NK-92 treated with Interleukin-12 subunit alpha and Interleukin-12 subunit beta, amount 100 ng/mL, for 24 hours (cell line): ENCODE measurements around the gene ROR2.
"Not testable (repeated sequence)": the region's sequence is repeated elsewhere in the genome, so short reads cannot be mapped to it uniquely, and the experiment has no call there.

Source experiments
- DNase-seq: peaks from one replicate; lab custom pipeline; 2025; lab: John Stamatoyannopoulos, UW

ROR2 gene

DNA sequence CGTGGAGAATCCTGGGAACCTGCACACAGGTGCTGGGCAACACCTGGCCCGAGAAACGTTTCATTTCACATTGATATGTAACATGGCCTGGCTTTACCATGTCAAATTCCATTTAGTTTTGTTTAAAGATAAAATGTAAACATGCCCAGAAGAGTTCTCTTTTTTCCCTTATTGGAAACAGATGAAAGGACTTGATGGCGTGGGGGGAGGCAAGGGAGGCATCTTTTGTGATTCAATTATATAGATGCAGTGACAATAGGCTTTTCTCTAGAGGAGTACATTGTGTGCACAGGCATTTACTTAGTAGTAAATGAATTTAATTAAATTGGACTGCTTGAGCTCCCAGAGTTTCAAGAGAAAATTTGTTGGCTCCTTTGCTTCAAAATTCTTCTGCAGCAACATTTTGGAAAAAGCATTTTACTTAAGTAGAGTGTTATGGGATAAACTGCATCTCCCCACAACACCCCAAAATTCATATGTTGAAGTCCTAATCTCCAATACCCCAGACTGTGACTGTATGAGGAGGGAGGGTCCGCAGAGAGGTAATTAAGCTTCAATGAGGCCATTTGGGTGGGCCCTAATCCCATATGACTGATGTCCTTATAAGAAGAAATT, 272.1 kb downstream of the ROR2 start:
- no peak for DNase-seq

DNA sequence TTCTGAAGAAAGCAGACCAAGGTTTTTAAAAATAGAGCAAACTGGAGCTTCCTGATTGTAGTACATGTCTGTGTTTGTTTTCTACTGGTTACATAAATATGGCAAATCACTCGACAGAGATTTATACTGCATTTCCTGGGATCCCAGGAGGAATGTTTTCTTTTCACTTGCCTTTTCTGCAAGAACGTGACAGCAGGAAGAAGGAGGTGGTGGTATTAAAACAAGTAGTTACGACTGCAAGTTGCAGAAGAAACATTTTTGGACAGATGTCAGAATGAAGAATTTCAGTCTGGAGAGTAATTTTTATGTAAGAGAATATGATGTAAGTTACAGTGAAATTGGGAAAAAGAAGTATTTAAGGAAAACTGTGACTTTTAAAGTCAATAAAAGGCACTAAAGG, 272.7 kb downstream of the ROR2 start:
- DNase-seq = no peak

GRCh38 chr9:91676046-91676445, 274.0 kb downstream of the ROR2 start:
- peak; percentile 42 for DNase-seq

GRCh38 chr9:91664663-91665062, 285.4 kb downstream of the ROR2 start:
- DNase-seq = no peak

GRCh38 chr9:91663858-91664257, 286.2 kb downstream of the ROR2 start:
- DNase-seq = no peak

DNA sequence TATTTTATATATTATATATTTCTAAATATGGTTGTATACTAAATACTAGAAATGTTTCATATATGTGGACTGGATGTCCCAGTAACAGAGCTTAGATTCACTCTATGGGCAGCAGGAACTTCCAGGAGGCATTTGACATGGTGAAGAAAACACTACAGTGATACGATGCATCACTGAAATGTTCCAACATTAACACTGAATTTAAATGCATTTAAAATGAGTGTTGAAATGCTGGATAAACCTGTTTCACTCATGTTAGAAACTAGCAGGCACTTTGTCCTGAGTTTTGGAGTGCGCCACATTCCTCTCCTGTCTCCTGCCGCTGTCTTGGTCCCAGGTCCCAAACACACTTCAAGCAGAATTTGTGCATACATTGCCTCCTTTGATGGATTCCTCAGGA, 288.6 kb downstream of the ROR2 start:
- no peak for DNase-seq

DNA sequence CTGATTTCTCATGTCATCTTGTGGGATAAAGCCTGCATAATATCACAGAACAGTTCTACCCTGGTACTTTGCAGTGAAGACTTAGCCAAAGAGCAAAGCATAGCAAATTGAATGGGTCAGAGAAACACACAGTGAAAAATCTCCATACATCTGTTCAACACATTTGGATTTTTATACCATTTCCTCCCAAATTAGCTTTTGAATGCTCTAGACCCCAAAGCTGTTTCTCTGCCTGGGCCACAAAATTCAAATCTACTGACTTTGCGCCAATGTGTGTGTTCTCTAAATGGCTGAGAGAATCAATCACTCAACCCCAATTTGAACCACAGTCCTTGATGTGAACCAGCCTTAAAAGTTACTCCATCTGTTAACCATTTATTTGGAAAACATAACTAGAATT, 289.5 kb downstream of the ROR2 start:
- DNase-seq = no peak

- no peak for DNase-seq
These were observed 290.2 kb downstream of the ROR2 start for GRCh38 chr9:91659529-91660495.

DNA sequence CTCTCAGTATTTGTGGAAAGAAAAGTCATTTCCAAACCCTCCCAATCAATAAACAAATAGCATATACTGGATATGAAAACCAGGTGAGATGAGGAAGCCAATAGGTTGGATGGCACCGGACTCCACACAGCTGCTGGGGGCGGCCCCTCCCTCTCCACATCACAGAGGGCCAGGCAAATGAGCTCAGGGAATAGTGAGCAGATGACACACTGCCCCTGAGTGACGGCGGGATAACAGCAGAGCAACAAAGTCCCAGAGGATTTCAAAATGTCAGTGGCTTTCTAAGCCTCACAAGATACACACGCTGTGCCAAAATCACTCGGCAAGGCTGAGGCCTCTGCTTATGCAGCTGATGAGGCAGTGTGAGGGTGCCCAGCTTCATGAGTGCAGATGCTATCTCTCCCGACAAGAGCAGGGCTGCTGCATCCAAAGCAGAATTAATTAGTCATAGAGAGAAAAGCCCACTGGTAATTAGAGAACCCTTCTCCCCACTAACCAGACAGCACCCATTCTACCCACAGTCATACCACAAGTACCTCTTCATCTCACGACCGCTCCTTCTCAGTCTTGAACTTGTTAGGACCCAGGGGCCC, 291.4 kb downstream of the ROR2 start:
- no peak for DNase-seq

DNA sequence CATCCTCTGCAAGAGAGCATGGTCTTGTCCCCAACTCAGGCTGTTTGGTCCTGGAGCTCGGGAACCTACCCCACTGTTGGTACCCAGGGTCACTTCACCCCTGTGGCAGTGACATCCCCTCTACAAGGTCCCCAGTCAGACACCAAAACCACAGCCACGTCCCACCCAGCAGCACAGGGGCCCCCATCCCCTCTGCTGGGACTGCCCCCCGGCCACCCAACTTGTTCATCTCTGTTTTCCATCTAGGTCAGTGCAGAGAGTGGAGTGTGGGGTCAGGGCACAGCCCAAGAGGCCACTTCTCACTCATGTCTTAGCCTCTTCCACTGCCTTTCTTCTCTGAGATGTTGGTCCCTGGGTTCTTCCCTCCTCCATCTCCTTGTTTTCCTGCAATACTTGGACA, 292.5 kb downstream of the ROR2 start:
- DNase-seq = no peak

DNA sequence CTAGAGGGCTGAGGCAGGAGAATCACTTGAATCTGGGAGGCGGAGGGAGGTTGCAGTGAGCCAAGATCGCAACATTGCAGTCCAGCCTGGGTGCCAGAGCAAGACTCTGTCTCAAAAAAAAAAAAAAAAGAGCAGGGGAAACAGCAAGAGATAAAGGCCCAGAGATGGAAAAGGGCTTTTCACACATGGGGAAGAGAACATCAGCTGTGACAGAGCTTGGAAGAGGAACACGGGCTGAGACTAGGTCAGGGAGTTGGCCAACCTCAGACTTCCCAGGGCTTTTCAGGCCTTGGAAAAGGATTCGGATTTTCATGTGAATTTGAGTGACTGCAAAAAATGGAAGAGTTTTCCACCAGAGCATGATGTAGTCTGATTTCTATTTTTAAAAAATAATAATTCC, 294.4 kb downstream of the ROR2 start:
- no peak for DNase-seq

GRCh38 chr9:91655215-91655614, 294.8 kb downstream of the ROR2 start:
- DNase-seq = no peak

- DNase-seq = no peak
These were observed 295.5 kb downstream of the ROR2 start for GRCh38 chr9:91654527-91654926.

DNA sequence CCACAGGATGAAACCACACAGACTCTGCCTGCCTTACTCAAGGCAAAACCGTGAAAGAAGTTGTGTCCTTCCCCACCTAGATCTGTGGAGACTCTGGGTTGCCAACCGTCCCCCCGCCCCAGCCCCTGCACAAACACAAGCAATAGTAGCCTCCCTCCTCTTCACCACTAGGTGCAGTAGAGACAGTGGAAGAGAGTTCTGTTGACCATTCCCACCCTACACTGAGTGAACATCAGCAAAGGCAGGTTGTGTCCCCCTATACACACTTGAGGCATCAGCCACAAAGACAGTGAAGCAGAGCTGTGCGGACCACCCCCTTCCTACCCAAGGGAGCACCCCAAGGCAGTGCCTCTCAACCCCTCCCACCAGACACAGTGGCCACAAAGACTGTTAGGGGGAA, 302.7 kb downstream of the ROR2 start:
- DNase-seq = no peak

DNA sequence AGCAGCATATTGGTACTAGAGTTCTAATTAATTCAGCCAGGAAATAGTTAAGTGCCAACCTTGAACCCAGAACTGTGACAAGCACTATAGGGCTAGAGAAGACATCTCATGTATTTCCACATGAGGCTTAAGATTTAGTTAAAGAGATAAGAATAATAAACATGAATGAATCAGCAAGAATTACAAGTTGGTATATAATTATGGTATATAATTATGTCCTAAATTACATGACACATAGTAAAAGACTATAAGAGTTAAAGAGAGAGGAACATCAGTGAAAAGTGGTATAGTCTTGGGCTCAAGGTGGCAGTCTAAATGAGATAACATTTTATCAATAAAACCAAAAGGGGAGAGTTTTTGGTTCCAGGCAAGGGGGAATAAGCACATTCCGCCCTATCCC, 303.3 kb downstream of the ROR2 start:
- DNase-seq = no peak

DNA sequence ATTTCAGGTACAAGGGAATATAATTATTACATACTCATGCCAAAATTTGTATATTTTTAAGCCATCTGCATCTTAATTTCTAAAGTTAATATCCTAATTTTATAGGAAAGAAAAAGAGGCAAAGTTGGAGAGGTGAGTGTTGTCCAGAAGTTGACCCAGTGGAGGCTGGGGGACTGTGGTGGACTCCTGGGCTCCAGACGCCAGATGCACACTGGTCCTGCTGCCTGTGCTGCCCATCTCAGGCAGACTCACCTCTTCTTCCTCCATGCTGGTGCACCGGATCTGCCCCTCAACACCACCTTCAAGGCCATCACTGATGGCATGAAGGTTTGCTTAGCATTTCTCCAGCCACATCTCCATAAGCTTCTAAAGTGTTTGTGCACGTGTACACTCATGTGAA, 305.6 kb downstream of the ROR2 start:
- DNase-seq = no peak

- DNase-seq = no peak
These were observed 306.4 kb downstream of the ROR2 start for GRCh38 chr9:91643481-91644077.

- no peak for DNase-seq
These were observed 307.3 kb downstream of the ROR2 start for GRCh38 chr9:91642771-91643170.

DNA sequence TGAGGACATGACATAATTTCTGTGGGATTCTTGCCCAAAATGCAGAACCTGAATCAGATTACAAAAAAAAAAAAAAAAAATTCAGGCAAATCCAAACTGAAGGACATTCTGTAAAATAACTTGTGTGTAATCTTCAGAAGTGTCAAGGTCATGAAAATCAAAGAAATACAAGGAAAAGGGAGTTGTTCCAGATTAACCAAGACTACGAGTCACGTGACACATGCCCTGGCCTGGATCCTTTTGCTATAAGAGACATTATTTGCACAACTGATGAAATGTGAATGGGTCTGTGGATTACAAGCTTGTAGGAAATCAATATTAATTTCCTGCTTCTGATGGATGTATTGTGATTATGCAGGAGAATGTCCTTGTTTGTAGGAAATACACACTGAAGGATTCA, 309.6 kb downstream of the ROR2 start:
- no peak for DNase-seq

DNA sequence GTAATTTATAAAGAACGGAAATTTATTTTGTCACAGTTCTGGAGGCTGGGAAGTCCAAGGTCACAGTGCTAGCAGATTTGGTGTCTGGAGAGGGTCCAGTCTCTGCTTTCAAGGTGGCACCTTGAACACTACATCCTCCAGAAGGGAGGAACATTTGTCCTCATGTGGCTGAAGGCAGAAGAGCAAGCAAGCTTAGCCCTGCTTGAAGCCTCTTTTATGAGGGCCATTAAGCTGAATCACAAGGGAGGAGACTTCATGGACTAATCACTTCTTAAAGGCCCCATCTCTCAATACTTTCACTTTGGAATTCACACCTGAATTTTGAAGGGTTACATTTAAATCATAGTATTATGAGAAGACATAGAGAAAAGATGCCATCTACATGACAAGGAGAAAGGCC, 311.0 kb downstream of the ROR2 start:
- DNase-seq = no peak

DNA sequence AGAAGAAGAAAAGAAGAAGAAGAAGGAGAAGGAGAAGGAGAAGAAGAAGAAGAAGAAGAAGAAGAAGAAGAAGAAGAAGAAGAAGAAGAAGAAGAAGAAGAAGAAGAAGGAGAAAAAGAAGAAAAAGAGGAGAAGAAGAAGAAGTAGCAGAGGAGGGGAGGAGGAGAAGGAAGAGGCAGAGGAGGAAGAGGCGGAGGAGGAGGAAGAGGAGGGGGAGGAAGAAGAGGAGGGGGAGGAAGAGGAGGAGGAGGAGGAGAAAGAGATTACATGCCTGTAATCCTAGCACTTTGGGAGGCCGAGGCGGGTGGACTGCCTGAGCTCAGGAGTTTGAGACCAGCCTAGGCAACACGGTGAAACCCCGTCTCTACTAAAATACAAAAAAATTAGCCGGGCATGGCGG, 315.2 kb downstream of the ROR2 start:
- DNase-seq = not testable (repeated sequence)

GRCh38 chr9:91629718-91630117, 320.3 kb downstream of the ROR2 start:
- no peak for DNase-seq

DNA sequence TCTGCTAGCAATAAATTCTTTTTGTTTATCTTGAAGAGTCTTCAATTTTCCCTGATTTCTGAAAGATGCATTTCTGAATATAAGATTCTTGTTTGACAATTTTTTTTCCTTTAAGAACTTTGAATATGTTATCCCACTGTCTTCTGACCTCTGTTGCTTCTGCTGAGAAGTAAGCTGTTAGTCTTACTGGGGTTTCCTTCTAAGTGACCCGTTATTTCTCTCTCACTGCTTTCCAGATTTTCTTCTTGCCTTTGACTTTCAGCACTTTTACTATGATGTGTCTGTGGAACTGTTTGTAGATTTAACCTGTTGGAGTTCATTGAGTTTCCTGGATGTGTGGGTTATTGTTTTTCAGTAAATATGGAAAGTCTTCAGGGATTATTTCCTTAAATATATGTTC, 321.1 kb downstream of the ROR2 start:
- no peak for DNase-seq
